Endothelial cell of umbilical vein (primary cell): ENCODE results near the gene SLC4A4. TPM values are rescaled to one million over a fixed set of nuclear protein-coding genes. Genes with fewer than 3 reads are reported as not detected.

Source experiments
- BruUV-seq: library from RNA; stranded (reverse); fragments of 400-500 nt; replicated peaks from 2 replicates; lab custom pipeline; 2021; lab: Mats Ljungman, UMichigan
- CTCF ChIA-PET: fragments of 300-600, 350-600 bp; sonication (Branson Sonifier 250); formaldehyde crosslinking; loops from one replicate; lab custom pipeline; 2021; ENCODE audit warnings: antibody characterized with exemption, inconsistent platforms; lab: Charles Lee
- POLR2A ChIA-PET: fragments of 300-600, 350-600 bp; sonication (Branson Sonifier 250); formaldehyde crosslinking; loops from one replicate; lab custom pipeline; 2021; ENCODE audit warnings: antibody characterized with exemption, inconsistent platforms; lab: Charles Lee
- DNase-seq: peaks from one replicate; pipeline ENCODE4 v3.0.0-alpha.2; 2011; ENCODE audit warnings: low read depth, low spot score
- FAIRE-seq: peaks from 2 replicates; lab custom pipeline; 2011; peaks lifted over from hg19 to GRCh38; lab: Jason Lieb, UNC
- H2AFZ ChIP-seq: 2 replicates; pipeline ENCODE4 v1.6.0; 2012; ENCODE audit warnings: low read depth, low read length, control low read depth, inconsistent platforms
- H3K27ac ChIP-seq: 2 replicates; pipeline ENCODE4 v1.5.1; 2011; ENCODE audit warnings: low read depth, mild to moderate bottlenecking, control low read depth, low read length, moderate library complexity; ENCODE audit not compliant: insufficient read depth
- H3K27me3 ChIP-seq, 2 experiments: 2 replicates each; pipeline versions ENCODE4 v1.6.0 to v1.6.1; 2011; ENCODE audit warnings: low read length in 2 of 2, mixed read lengths in 1 of 2; ENCODE audit not compliant: control insufficient read depth in 2 of 2, insufficient read depth in 2 of 2
- H3K36me3 ChIP-seq, 2 experiments: 2 replicates in 1 of 2; 3 replicates in 1 of 2; pipeline ENCODE4 v1.5.1; 2011; ENCODE audit warnings: low read length in 2 of 2, mild to moderate bottlenecking in 1 of 2, moderate library complexity in 1 of 2; ENCODE audit not compliant: control insufficient read depth in 2 of 2, insufficient read depth in 2 of 2; ENCODE audit errors: extremely low read depth in 1 of 2
- H3K4me1 ChIP-seq: 3 replicates; pipeline ENCODE4 v1.5.1; 2011; ENCODE audit warnings: mild to moderate bottlenecking, low read length; ENCODE audit not compliant: control insufficient read depth, insufficient read depth; ENCODE audit errors: extremely low read depth
- H3K4me2 ChIP-seq: 2 replicates; pipeline ENCODE4 v1.6.1; 2011; ENCODE audit warnings: low read length, control low read depth, mixed read lengths; ENCODE audit not compliant: insufficient read depth
- H3K4me3 ChIP-seq, 3 experiments: fragments of 200-600 bp in 1 of 3; sonication (generic), shearing (Covaris generic) in 1 of 3; replicated peaks in 1 of 3; 2 replicates each; pipeline ENCODE4 v1.5.1; 2011 to 2016; ENCODE audit warnings: control low read depth in 3 of 3, low read length in 3 of 3, mild to moderate bottlenecking in 2 of 3, inconsistent platforms in 1 of 3, low read depth in 1 of 3, moderate library complexity in 1 of 3; ENCODE audit not compliant: insufficient read depth in 1 of 3
- H3K79me2 ChIP-seq: 2 replicates; pipeline ENCODE4 v1.6.0; 2012; ENCODE audit warnings: low read length, inconsistent platforms; ENCODE audit not compliant: control insufficient read depth, insufficient read depth
- H3K9ac ChIP-seq: replicated peaks from 2 replicates; pipeline ENCODE3; 2011; ENCODE audit warnings: low read length, control low read depth; ENCODE audit not compliant: insufficient read depth; ENCODE audit errors: extremely low read depth
- H3K9me1 ChIP-seq: replicated peaks from 3 replicates; pipeline ENCODE4 v1.6.0; 2011; ENCODE audit warnings: mild to moderate bottlenecking, low read length; ENCODE audit not compliant: control insufficient read depth, insufficient read depth; ENCODE audit errors: extremely low read depth
- H3K9me3 ChIP-seq: replicated peaks from 2 replicates; pipeline ENCODE4 v1.5.1; 2012; ENCODE audit warnings: low read length, inconsistent platforms; ENCODE audit not compliant: control insufficient read depth, insufficient read depth
- H4K20me1 ChIP-seq: replicated peaks from 2 replicates; pipeline ENCODE3; 2011; ENCODE audit warnings: mild to moderate bottlenecking, low read length; ENCODE audit not compliant: control insufficient read depth, insufficient read depth; ENCODE audit errors: extremely low read depth
- EZH2 ChIP-seq: IDR thresholded peaks from 2 replicates; pipeline ENCODE4 v1.6.1; 2012; ENCODE audit warnings: borderline replicate concordance, low read depth, mild to moderate bottlenecking, moderate library complexity, low read length, inconsistent platforms; ENCODE audit not compliant: severe bottlenecking
- FOS ChIP-seq: IDR thresholded peaks from 2 replicates; pipeline ENCODE4 v1.6.1; 2011; ENCODE audit warnings: mild to moderate bottlenecking, low read length, moderate library complexity, borderline replicate concordance; ENCODE audit not compliant: insufficient read depth
- GATA2 ChIP-seq: IDR thresholded peaks from 2 replicates; pipeline ENCODE4 v1.7.0; 2011; ENCODE audit warnings: low read depth, mild to moderate bottlenecking, moderate library complexity, mixed read lengths, low read length; ENCODE audit not compliant: insufficient read length, insufficient read depth
- JUN ChIP-seq: IDR thresholded peaks from 2 replicates; pipeline ENCODE4 v1.6.1; 2011; ENCODE audit warnings: borderline replicate concordance, low read depth; ENCODE audit not compliant: insufficient read length, insufficient read depth
- MYC ChIP-seq: IDR thresholded peaks from one replicate; pipeline ENCODE4 v1.6.1; 2011; ENCODE audit warnings: mild to moderate bottlenecking, low read depth, low read length
- POLR2A ChIP-seq: IDR thresholded peaks from 2 replicates; pipeline ENCODE4 v1.6.1; 2012; ENCODE audit warnings: low read depth, mild to moderate bottlenecking, control low read depth, low read length
- POLR2AphosphoS5 ChIP-seq: IDR thresholded peaks from 2 replicates; pipeline ENCODE4 v1.6.1; 2012; ENCODE audit warnings: low read depth, mild to moderate bottlenecking, control low read depth, low read length, moderate library complexity; ENCODE audit not compliant: insufficient read depth
- dilution Hi-C: fragments of 300-500 bp; cut with MboI; formaldehyde crosslinking; loops from one replicate; pipeline ENCODE4 v1.15.0; 2019; ENCODE audit warnings: low sequenced_read_pairs; ENCODE audit not compliant: extremely low pct_ligation_motif_present
- intact Hi-C: fragments of 100-400 bp; cut with micrococcal nuclease; formaldehyde crosslinking; loops from one replicate; pipeline ENCODE4 v1.10.0; 2022
- polyA plus RNA-seq, 4 experiments: library from polyadenylated mRNA; depleted of rRNA in 3 of 4; stranded (reverse) in 3 of 4; unstranded in 1 of 4; fragments of >200 nt; gene quantifications; 2 replicates each; pipeline versions ENCODE4 v1.2.1 to v1.2.3, GENCODE V29; 2011 to 2012; ENCODE audit warnings: missing spikeins in 1 of 4
- total RNA-seq: library from RNA; stranded (reverse); gene quantifications from 2 replicates; pipeline ENCODE4 v1.2.3, GENCODE V29; 2021
- TF ChIP-seq, protein P1 (sequence below), 2 donors: IDR thresholded peaks; 1 replicate in 1 of 2; 2 replicates in 1 of 2; pipeline ENCODE4 v1.5.1; 2011; ENCODE audit warnings: low read length in 2 of 2, mild to moderate bottlenecking in 2 of 2, moderate library complexity in 2 of 2, control low read depth in 1 of 2, inconsistent platforms in 1 of 2, low read depth in 1 of 2; ENCODE audit not compliant: insufficient read depth in 1 of 2; ENCODE audit errors: extremely low read depth in 1 of 2
- TF ChIP-seq, protein P2 (sequence below): IDR thresholded peaks from 2 replicates; pipeline ENCODE4 v1.6.1; 2011; ENCODE audit not compliant: insufficient read depth, insufficient read length

The SLC4A4 gene
- total and polyA plus RNA-seq, 2 donors (not counting 3 experiments of a cell fraction or from before 2014, with no cell fraction given): not detected

DNA sequence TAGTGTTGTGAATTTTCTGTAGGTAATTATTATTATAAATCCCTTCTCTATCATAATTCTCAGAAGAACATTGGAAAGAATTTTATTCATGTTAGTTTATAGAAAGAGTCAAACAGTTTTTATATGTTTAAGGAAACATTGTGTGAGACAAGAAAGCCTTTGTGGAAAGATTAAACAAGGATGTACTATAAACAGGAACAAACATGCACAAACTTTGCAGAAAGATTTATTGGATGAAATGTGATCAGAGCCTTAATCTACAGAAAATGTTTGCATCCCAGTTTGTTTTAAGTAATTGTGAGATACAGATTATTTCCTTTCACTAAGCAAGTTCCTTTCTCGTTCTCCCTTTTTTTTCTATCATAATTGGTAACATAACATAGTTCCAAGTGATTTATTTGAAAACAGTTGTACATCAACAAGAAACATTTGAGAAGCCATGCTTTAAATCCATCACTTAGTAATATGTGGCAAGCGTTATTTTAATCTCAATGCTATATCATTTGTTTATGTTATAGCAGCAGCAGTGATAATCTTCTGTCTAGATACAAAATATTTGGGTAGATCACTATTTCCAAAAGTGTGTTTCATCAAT, 129.4 kb downstream of the SLC4A4 start:
- intact Hi-C loops: no loop called here

More for the DNA sequence above, 129.4 kb downstream of the SLC4A4 start:
- ChIA-PET CTCF (no interaction called here), POLR2A (no interaction called here)
- dilution Hi-C loops: no loop called here
- FAIRE-seq: no peak
- no peak for TF ChIP-seq GATA2
- no peak for TF ChIP-seq POLR2AphosphoS5
- TF ChIP-seq, protein P1, sequence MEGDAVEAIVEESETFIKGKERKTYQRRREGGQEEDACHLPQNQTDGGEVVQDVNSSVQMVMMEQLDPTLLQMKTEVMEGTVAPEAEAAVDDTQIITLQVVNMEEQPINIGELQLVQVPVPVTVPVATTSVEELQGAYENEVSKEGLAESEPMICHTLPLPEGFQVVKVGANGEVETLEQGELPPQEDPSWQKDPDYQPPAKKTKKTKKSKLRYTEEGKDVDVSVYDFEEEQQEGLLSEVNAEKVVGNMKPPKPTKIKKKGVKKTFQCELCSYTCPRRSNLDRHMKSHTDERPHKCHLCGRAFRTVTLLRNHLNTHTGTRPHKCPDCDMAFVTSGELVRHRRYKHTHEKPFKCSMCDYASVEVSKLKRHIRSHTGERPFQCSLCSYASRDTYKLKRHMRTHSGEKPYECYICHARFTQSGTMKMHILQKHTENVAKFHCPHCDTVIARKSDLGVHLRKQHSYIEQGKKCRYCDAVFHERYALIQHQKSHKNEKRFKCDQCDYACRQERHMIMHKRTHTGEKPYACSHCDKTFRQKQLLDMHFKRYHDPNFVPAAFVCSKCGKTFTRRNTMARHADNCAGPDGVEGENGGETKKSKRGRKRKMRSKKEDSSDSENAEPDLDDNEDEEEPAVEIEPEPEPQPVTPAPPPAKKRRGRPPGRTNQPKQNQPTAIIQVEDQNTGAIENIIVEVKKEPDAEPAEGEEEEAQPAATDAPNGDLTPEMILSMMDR (IDR thresholded peaks at IDR 0.05; ENCODE audit: extremely low read depth in 1 of 2, insufficient read depth in 1 of 2, low read depth in 1 of 2, low read length in 2 of 2): no peak
- no peak for TF ChIP-seq POLR2A
- no peak for TF ChIP-seq FOS
- TF ChIP-seq MYC: no peak
- no peak for TF ChIP-seq EZH2
- no peak for TF ChIP-seq JUN
- TF ChIP-seq, protein P2, sequence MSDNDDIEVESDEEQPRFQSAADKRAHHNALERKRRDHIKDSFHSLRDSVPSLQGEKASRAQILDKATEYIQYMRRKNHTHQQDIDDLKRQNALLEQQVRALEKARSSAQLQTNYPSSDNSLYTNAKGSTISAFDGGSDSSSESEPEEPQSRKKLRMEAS: no peak
- Histone ChIP-seq H2AFZ (no peak overlapping the region), H3K4me1 (no peaks in the 10 kb centered on the region), H3K4me3 (no peak overlapping the region), H3K79me2 (no peaks in the 10 kb centered on the region), H3K9ac (no peak overlapping the region), H3K36me3 (no peaks in the 10 kb centered on the region), H3K9me1 (no peaks in the 10 kb centered on the region), H3K27me3 (no peaks in the 10 kb centered on the region), H4K20me1 (no peaks in the 10 kb centered on the region), H3K9me3 (no peaks in the 10 kb centered on the region), H3K27ac (no peak overlapping the region), H3K4me2 (no peak overlapping the region)
- no peak for DNase-seq
- no TSS peak for BruUV-seq
